Fibroblast of the aortic adventitia (primary cell): ENCODE measurements around the gene CCDC177. TPM values are rescaled to one million over a fixed set of nuclear protein-coding genes. Genes with fewer than 3 reads are reported as not detected.
A peak's percentile ranks its signal among the peaks of the same experiment; 100 is the strongest.

Experiments used
- DNase-seq: peaks from one replicate; pipeline ENCODE4 v3.0.0-alpha.2; 2010; ENCODE audit warnings: low read depth
- H3K4me3 ChIP-seq: 2 replicates; pipeline ENCODE4 v1.5.1; 2011; ENCODE audit warnings: low read depth, mild to moderate bottlenecking, control low read depth, low read length, moderate library complexity
- total RNA-seq: library from RNA; depleted of rRNA; stranded (reverse); fragments of >200 nt; gene quantifications from 2 replicates; pipeline ENCODE4 v1.2.3, GENCODE V29; 2012; ENCODE audit warnings: low replicate concordance
- TF ChIP-seq, protein P1 (sequence below): IDR thresholded peaks from 2 replicates; pipeline ENCODE4 v1.5.1; 2011; ENCODE audit warnings: mild to moderate bottlenecking, low read length, control low read depth, inconsistent platforms; ENCODE audit not compliant: insufficient read depth

Gene CCDC177
- total RNA-seq, 1 donor: not detected

DNA sequence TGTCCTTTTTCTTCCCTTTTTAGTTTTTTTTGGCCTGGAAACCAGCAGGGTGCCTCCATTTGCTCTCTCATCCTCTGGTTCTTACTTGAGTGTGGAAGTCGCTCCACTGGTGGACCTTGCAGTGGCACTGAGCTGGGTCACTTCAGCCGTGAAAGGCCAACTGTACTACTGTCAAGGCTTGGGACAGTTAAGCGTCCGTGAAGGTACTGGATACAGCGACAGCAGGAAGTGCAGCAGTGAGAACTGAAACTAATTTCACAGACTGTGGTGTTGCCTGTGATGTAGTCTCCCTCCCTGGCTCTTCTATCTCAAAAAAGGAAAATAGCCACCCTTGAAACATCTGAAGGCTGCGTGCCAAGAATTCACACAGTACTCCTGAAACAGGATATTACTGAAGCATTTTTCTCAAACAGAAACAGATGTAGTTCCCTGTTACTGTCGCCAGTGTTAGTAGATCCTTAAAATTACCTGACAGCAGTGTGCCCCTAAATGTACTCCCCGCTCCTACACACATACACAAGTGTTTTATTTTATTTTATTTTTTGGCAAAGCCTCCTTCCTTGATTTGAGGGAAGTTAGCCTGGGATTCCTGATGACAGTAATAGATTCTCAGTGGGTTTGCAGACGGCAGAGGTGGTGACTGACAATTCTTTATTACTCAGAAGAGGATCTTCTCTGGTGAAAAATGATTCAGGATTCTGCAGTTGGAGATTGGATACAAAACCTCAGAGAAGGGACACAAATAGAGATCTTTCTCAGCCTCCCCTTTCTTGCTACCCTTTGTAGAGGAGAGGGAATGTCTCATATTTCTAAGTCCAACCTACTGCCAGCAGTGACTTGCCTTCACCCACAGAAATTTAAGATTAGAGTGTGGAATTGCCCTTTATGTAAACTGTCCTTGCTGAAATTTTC is 41.1 kb upstream of the CCDC177 start:
- DNase-seq: peak; percentile 87
- TF ChIP-seq, protein P1, sequence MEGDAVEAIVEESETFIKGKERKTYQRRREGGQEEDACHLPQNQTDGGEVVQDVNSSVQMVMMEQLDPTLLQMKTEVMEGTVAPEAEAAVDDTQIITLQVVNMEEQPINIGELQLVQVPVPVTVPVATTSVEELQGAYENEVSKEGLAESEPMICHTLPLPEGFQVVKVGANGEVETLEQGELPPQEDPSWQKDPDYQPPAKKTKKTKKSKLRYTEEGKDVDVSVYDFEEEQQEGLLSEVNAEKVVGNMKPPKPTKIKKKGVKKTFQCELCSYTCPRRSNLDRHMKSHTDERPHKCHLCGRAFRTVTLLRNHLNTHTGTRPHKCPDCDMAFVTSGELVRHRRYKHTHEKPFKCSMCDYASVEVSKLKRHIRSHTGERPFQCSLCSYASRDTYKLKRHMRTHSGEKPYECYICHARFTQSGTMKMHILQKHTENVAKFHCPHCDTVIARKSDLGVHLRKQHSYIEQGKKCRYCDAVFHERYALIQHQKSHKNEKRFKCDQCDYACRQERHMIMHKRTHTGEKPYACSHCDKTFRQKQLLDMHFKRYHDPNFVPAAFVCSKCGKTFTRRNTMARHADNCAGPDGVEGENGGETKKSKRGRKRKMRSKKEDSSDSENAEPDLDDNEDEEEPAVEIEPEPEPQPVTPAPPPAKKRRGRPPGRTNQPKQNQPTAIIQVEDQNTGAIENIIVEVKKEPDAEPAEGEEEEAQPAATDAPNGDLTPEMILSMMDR: peak; percentile 17
- H3K4me3 ChIP-seq: peak overlapping the region; percentile 51

DNA sequence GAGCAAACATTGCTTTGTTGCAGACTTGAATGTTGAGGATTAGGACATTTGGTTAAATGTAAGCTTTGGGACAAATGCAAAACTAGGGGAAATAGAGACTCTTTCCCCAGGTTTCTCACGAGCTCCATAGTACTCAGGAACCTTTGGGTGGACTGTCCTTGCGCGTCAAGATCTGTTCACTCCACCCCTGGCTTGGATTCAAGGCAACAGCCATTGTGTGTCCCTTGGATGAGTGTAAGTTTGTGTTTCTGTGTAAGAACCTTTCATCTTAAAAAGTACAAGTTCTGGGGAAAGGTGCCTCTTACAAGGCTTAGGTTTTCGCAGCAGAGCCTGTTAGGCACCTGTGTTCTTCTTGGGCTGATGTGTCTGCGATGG is 40.4 kb upstream of the CCDC177 start:
- TF ChIP-seq, protein P1: no peak
- no peak for DNase-seq
- peak overlapping the region; percentile 4 for H3K4me3 ChIP-seq

DNA sequence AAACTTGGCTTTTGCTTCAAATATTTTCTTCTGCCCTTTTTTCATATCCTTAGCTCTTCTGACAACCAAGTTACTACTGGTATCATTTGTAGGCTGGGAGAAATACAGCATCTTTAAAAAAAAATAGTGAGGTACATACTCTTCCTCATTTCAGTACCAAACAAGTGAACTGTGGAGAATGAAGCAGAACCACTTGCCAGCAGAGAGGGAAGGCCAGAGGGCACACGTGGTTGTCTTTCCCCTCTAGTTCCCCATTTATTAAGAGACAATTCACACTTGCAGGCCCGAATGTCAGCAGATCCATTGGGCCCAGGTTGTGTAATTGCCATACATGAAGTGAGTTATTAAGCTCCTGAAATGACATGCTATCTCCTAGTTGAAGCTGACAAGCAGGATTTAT is 39.9 kb upstream of the CCDC177 start:
- TF ChIP-seq, protein P1: no peak
- H3K4me3 ChIP-seq: no peak overlapping the region

DNA sequence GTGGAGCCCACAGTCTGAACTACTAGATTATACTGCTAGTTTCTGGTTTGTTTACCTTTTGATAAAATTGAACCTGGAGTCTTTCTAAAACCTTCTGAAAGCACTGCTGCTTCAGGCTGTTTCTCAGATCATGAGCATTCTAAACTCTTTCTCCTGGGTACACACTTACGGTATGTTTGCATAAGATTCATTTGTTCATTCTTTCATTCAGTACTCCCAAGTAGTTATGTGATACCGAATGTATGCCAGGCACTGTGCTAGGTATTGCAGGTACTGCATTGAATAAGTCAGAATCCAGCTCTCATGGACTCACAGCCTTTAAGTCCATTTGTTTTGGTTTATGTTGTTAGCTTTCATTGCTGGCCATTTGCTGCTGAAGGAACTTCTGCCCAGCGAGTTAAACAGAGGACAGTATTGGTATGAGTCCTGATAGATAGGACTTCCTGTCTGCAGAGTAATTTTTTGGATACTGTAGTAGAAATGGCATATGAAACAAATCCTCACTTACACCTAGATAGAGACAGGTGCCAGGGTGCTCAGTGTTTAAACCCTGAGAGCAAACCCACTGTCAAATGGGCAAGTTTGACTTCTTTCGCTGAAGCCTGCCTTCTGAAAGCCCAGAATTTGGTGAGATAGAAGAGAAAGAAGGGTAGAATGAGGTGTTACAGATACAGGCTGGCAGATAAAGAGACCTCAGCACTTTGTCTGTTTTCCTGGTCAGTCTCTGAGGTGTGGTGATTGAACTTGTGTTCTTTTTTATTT is 38.8 kb upstream of the CCDC177 start:
- H3K4me3 ChIP-seq: peak overlapping the region; percentile 90

More for the DNA sequence above, 39.9 kb upstream of the CCDC177 start:
- DNase-seq: no peak

DNA sequence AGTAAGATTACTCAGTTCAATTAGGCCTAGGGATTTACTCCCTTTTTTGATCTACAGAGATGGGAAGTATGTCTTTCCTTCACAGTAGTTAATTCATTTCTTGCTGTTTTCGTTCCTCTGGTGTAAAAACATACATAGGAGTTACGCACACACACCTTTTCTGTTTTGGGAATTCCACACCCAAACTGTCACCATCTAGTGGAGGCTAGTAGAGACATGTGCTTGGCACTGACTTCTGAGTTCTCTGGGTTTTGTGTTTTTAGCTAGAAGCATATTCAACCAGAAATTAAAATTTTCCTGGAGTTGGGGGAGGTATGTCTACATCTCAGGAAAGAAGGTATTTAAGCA is 38.1 kb upstream of the CCDC177 start:
- TF ChIP-seq, protein P1: peak; percentile 26
- peak overlapping the region; percentile 90 for H3K4me3 ChIP-seq
- DNase-seq: peak; percentile 43

More for the DNA sequence above, 38.8 kb upstream of the CCDC177 start:
- TF ChIP-seq, protein P1: no peak
- DNase-seq: no peak

DNA sequence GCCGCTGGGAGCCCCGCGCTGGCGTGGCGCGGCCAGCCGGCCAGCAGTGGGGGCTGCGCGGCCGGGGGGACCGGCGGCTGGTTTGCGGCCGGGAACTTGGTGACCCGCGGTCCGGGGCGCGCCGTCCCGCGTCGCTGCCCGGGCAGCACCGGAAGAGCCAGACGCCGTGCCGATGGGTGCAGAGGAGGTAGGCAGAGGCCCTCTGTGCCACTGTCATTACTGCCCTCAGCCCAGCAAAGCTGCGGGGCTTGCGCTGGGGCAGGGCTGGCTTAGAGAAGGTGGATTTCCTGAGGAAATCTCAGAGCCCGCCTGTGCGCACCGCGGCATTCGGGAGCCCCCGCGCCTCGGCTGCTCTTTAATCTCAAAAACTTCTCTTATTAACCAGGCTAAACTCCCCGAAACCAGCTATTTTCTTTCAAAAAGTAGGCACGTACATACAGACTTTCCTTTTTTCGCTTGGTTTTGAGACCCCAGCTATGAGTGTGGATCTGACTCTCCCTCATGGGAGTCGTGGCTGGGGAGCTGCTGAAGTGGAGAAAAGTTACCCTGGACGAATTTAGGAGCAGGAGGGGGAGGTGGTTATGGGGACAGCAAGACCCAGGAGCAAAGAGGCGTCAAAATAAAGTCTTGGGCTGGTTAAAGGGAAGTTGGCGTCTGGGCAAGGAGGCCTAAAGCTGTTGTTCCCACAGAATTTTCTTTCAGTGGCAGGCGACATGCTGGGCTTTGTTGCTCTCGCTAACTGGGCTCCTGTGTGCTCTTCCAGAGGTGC is 37.5 kb upstream of the CCDC177 start:
- peak overlapping the region; percentile 90 for H3K4me3 ChIP-seq
- DNase-seq: no peak
- TF ChIP-seq, protein P1: no peak
